GM12892 (cell line): ENCODE results near the gene CCL3.
"Not testable (repeated sequence)": the region's sequence is repeated elsewhere in the genome, so short reads cannot be mapped to it uniquely, and the experiment has no call there.

ENCODE experiments used
- POLR2A ChIP-seq: IDR thresholded peaks from 2 replicates; pipeline ENCODE4 v1.6.1; 2011; ENCODE audit warnings: low read depth, low read length, control low read depth
- POLR2AphosphoS5 ChIP-seq: IDR thresholded peaks from 2 replicates; pipeline ENCODE4 v1.6.1; 2011; ENCODE audit warnings: low read depth, low read length, control low read depth
- TAF1 ChIP-seq: IDR thresholded peaks from 2 replicates; pipeline ENCODE4 v1.6.1; 2011; ENCODE audit warnings: low read depth, mild to moderate bottlenecking, control low read depth, low read length, borderline replicate concordance

- TF ChIP-seq POLR2AphosphoS5, TAF1, POLR2A: not testable (repeated sequence)
These were observed 14.3 kb upstream of the CCL3 start for GRCh38 chr17:36104246-36104645.
